CD4-positive, alpha-beta T cell treated with Interleukin-21 for 1 hour (primary cell): ENCODE measurements around the gene TBCC.
"Not testable (repeated sequence)": the region's sequence is repeated elsewhere in the genome, so short reads cannot be mapped to it uniquely, and the experiment has no call there.

Source experiments
- DNase-seq: peaks from one replicate; pipeline ENCODE4 v3.0.0-alpha.2; 2020

Gene TBCC

GRCh38 chr6:42769836-42770235 lies 23.9 kb upstream of the TBCC start:
- DNase-seq = no peak

- DNase-seq = no peak
Observed at GRCh38 chr6:42769051-42769450, 23.1 kb upstream of the TBCC start.

GRCh38 chr6:42766163-42766670 lies 20.3 kb upstream of the TBCC start:
- DNase-seq = no peak

GRCh38 chr6:42764911-42765648 lies 19.2 kb upstream of the TBCC start:
- DNase-seq = no peak

- no peak for DNase-seq
Observed at GRCh38 chr6:42762950-42763349, 17.0 kb upstream of the TBCC start.

GRCh38 chr6:42762426-42762859 lies 16.5 kb upstream of the TBCC start:
- no peak for DNase-seq

- no peak for DNase-seq
Observed at GRCh38 chr6:42761287-42762067, 15.6 kb upstream of the TBCC start.

GRCh38 chr6:42758756-42759430 lies 13.0 kb upstream of the TBCC start:
- no peak for DNase-seq

GRCh38 chr6:42756722-42757121 lies 10.8 kb upstream of the TBCC start:
- DNase-seq = no peak

GRCh38 chr6:42754759-42755158 lies 8.9 kb upstream of the TBCC start:
- no peak for DNase-seq

- DNase-seq = no peak
Observed at GRCh38 chr6:42751055-42751454, 5.2 kb upstream of the TBCC start.

GRCh38 chr6:42748203-42748898 lies 2.4 kb upstream of the TBCC start:
- no peak for DNase-seq

GRCh38 chr6:42746463-42747391 lies 824 bp upstream of the TBCC start:
- DNase-seq = peak; percentile 89

GRCh38 chr6:42745083-42745639 lies 742 bp downstream of the TBCC start:
- peak; percentile 48 for DNase-seq

- no peak for DNase-seq
Observed at GRCh38 chr6:42744351-42744893, 1.5 kb downstream of the TBCC start.

- DNase-seq = no peak
Observed at GRCh38 chr6:42742116-42742894, 3.6 kb downstream of the TBCC start.

- DNase-seq = no peak
Observed at GRCh38 chr6:42740725-42741124, 5.2 kb downstream of the TBCC start.

GRCh38 chr6:42735976-42736375 lies 9.9 kb downstream of the TBCC start:
- DNase-seq = no peak

- not testable (repeated sequence) for DNase-seq
Observed at GRCh38 chr6:42733867-42734481, 11.9 kb downstream of the TBCC start.

- DNase-seq = no peak
Observed at GRCh38 chr6:42729731-42730130, 16.2 kb downstream of the TBCC start.
